ENCODE measurements around the gene HOXD8.
A peak's percentile ranks its signal among the peaks of the same experiment; 100 is the strongest.

Gene HOXD8

DNA sequence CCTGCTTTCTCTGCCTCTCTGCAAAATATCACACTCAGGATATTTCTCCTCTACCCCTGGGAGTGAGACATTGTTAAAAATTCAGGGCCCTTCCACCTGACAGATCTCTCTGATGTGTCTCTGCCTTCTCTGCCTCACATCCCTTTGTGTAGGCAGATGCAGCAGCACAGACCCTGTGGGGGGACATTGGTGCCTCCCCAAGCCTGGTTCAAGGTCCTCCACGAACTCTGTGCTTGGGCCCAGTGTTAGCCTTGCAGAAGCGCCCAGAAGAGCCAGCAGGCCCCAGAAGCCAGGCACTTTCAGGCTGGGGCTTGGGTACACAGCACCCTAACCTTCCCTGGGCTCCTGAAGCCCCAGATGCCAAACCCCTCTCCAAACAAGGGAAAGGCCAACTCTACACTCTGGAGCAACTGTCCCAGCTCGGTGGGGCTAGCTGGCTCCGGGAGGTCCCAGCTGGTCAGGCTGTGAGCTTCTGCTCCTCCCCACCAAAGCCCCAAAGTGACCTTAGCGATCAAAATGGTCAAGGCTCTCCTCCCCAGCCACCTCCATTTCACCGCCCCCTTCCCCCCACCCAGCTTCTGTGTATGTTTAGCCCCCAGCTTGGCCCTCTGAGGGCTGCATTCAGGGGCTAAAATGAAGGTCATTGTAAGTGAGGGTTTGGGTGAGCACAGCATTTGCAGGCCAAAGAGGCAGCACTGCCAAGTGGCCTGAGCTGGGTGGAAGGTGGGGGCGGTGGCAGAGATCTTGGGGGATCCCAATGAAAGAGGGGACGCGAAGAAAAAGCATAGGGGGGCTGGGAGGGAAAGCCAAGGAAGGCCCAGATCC is 4.3 kb upstream of the HOXD8 start:
- FAIRE-seq (no peak), DNase-seq (ENCODE audit: insufficient read length, low spot score) (no peak)
- TF ChIP-seq, protein P1, sequence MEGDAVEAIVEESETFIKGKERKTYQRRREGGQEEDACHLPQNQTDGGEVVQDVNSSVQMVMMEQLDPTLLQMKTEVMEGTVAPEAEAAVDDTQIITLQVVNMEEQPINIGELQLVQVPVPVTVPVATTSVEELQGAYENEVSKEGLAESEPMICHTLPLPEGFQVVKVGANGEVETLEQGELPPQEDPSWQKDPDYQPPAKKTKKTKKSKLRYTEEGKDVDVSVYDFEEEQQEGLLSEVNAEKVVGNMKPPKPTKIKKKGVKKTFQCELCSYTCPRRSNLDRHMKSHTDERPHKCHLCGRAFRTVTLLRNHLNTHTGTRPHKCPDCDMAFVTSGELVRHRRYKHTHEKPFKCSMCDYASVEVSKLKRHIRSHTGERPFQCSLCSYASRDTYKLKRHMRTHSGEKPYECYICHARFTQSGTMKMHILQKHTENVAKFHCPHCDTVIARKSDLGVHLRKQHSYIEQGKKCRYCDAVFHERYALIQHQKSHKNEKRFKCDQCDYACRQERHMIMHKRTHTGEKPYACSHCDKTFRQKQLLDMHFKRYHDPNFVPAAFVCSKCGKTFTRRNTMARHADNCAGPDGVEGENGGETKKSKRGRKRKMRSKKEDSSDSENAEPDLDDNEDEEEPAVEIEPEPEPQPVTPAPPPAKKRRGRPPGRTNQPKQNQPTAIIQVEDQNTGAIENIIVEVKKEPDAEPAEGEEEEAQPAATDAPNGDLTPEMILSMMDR (IDR thresholded peaks at IDR 0.05; ENCODE audit: insufficient read depth, missing control alignments) = no peak

DNA sequence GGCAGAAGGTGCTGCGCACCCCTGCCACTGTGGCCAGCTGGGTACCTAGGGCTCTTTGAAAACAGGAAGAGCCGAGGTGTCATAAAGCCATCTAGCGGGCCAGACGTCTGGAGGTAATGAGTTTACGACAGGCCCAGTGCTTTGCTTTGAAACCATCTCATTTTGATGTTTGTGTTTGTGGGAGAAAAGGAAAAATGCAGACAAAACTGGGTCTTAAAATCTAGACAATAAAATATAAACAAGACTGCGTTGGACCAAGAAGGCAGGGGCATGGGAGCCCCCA is 3.8 kb upstream of the HOXD8 start:
- DNase-seq (ENCODE audit: insufficient read length, low spot score) = no peak
- TF ChIP-seq, protein P1 (IDR thresholded peaks at IDR 0.05; ENCODE audit: insufficient read depth, missing control alignments) = no peak
- FAIRE-seq = no peak

DNA sequence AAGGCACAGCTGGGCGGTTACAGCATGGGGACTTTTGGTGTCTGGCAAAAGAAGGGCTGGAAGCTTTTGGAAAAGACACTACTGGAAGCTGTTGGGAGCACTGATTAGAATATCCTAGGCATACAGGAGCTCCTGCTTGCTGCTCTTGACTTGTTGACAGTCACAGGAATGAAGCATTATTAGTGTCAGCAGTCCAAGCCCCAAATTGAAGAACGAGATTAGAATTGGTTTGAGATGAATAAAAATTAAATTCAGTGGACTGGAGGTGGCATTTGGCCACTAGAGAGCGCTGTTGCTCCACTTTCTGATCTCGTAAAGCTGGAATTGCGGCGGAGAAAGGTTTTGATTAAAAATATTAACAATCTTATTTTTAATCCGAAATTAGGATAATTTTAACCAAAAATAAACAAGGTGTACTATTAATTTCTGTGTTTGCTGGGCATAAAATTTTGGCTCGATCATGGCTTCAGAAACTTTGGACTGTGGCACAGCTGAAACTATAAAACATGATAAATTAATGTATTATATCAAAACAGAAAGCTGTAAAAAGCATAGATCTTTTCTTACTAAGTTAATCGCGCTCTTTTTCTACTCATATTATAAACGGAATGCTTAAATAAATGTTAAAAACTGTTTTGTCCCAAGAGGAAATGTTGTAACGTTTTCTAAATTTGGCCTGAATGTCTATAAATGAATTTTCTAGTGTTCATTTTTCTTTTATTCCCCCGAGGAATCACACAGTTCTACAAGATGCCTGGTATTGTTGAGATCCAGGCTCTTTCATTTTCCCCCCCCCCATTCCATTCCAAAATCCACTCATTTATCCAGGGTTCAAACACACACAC is 2.4 kb upstream of the HOXD8 start:
- TF ChIP-seq, protein P1 (IDR thresholded peaks at IDR 0.05; ENCODE audit: insufficient read depth, missing control alignments) = peak; percentile 86
- FAIRE-seq (no peak), DNase-seq (ENCODE audit: insufficient read length, low spot score) (no peak)

DNA sequence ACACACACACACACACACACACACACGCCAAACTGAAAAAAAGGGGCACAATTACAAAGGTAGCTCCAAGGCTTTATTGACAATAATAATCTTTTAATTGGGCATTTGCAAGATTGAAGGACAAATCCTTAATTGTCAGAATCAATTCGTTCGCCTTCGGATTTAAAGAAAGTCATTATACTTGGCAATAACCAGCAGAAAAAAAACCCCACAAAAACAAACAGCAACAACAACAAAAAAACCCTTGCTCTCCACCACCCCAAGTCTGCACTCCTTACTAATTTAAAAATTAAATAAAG is 1.8 kb upstream of the HOXD8 start:
- DNase-seq (ENCODE audit: insufficient read length, low spot score) (no peak), FAIRE-seq (no peak)
- TF ChIP-seq, protein P1 (IDR thresholded peaks at IDR 0.05; ENCODE audit: insufficient read depth, missing control alignments) = no peak

DNA sequence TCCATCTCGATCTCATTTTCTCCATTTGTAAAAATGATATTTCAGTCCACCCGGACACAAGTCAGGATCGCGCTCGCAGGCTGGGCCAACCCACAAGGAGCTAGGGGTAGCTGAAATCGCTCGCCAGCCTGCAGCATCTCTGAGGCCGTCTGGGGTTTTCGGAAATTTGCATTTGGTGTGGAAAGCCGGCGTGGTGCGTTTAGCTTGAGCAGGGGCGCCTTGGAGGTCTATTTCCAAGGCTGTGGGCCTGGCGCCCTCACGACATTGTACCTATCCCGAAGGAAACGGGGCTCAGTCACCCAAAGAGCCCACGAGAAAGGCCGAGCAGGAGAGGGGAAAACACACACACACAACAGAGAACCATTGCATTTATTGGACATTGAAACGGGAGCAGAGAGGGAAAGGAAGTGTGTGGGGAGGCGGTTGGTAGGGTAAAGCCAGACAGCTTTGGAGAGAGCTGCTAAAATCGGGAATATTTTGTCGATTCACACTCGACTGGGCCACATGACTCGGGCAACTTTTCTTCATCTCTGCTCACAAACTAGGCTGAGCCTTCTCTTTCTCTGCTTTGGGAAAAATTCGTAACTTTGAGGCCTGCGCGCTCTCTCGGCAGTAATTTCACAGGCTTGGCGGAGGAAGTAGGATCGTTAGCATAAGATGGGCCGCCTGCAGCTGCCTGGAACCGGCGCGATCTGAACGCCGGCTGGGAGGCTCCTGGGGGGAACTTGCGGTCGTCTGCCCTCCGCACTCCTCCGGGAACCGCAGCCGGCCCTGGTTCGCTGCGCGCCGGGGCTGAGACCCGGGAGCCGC is 1.1 kb upstream of the HOXD8 start:
- DNase-seq (ENCODE audit: insufficient read length, low spot score) (no peak), FAIRE-seq (no peak)
- TF ChIP-seq, protein P1 (IDR thresholded peaks at IDR 0.05; ENCODE audit: insufficient read depth, missing control alignments) = no peak

DNA sequence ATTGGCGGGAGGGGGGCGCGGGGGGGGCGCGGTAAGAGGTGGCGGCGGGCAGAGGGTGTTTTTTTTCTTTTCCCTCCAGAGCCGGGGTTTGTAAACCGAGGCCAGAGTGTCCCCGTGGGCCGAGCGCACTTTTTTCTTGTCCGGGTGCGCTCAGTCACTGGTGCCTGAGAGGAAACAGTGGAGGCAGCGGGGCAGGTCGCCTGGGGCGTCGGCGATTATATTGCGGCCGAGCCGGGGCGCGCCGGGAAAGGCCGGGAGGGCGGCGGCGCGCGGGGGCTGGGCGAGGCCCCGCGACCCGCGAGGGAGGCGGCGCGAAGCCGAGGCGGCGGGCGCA is 275 bp downstream of the HOXD8 start:
- no peak for DNase-seq (ENCODE audit: insufficient read length, low spot score)
- TF ChIP-seq, protein P1 (IDR thresholded peaks at IDR 0.05; ENCODE audit: insufficient read depth, missing control alignments) = no peak
- FAIRE-seq = no peak

Measured in D721Med (cell line).